ENCODE measurements around the gene DR1.
"Not testable (repeated sequence)": the region's sequence is repeated elsewhere in the genome, so short reads cannot be mapped to it uniquely, and the experiment has no call there.

The DR1 gene

GRCh38 chr1:93344484-93344883, 1.2 kb upstream of the DR1 start:
- peak overlapping the region; percentile 90 for H3K4me3 ChIP-seq (ENCODE audit: extremely low read depth, insufficient read depth, low read length, poor library complexity, severe bottlenecking)
- WGBS, 2 experiments (ENCODE audit: insufficient coverage in 2 of 2): 100% methylated on average over 2 of the region's 6 CpGs

GRCh38 chr1:93344886-93345632, 648 bp upstream of the DR1 start:
- no peaks in the 10 kb centered on the region for H3K9me3 ChIP-seq (ENCODE audit: control insufficient read depth, low read length)
- H3K4me3 ChIP-seq (ENCODE audit: extremely low read depth, insufficient read depth, low read length, poor library complexity, severe bottlenecking): peak overlapping the region; percentile 90
- H3K27ac ChIP-seq (ENCODE audit: low read depth, low read length, severe bottlenecking): peak overlapping the region; percentile 95
- 26 to 80% methylated on average over 1 to 6 of the region's 12 CpGs for WGBS, 2 experiments (ENCODE audit: insufficient coverage in 2 of 2)
- H3K36me3 ChIP-seq (ENCODE audit: control insufficient read depth, insufficient read depth, low read length): no peaks in the 10 kb centered on the region
- H3K4me1 ChIP-seq (ENCODE audit: control insufficient read depth, insufficient read depth, low read length, poor library complexity, severe bottlenecking): peaks cover 6% of the 10 kb centered on the region

More at GRCh38 chr1:93344484-93344883, 1.2 kb upstream of the DR1 start:
- no peaks in the 10 kb centered on the region for H3K36me3 ChIP-seq (ENCODE audit: control insufficient read depth, insufficient read depth, low read length)
- no peak overlapping the region for H3K27ac ChIP-seq (ENCODE audit: low read depth, low read length, severe bottlenecking)
- H3K4me1 ChIP-seq (ENCODE audit: control insufficient read depth, insufficient read depth, low read length, poor library complexity, severe bottlenecking): peaks cover 6% of the 10 kb centered on the region
- no peaks in the 10 kb centered on the region for H3K9me3 ChIP-seq (ENCODE audit: control insufficient read depth, low read length)

- Histone ChIP-seq H3K27ac (ENCODE audit: low read depth, low read length, severe bottlenecking) (peak overlapping the region; percentile 95), H3K4me3 (ENCODE audit: extremely low read depth, insufficient read depth, low read length, poor library complexity, severe bottlenecking) (peak overlapping the region; percentile 90), H3K4me1 (ENCODE audit: control insufficient read depth, insufficient read depth, low read length, poor library complexity, severe bottlenecking) (no peaks in the 10 kb centered on the region), H3K9me3 (ENCODE audit: control insufficient read depth, low read length) (no peaks in the 10 kb centered on the region), H3K36me3 (ENCODE audit: control insufficient read depth, insufficient read depth, low read length) (no peaks in the 10 kb centered on the region)
- 0 to 4% methylated on average over 10 to 13 of the region's 22 CpGs for WGBS, 2 experiments (ENCODE audit: insufficient coverage in 2 of 2)
Observed at GRCh38 chr1:93346421-93346993, 800 bp downstream of the DR1 start.

GRCh38 chr1:93347334-93347899, 1.7 kb downstream of the DR1 start:
- peak overlapping the region; percentile 90 for H3K4me3 ChIP-seq (ENCODE audit: extremely low read depth, insufficient read depth, low read length, poor library complexity, severe bottlenecking)
- H3K9me3 ChIP-seq (ENCODE audit: control insufficient read depth, low read length): no peaks in the 10 kb centered on the region
- no peak overlapping the region for H3K27ac ChIP-seq (ENCODE audit: low read depth, low read length, severe bottlenecking)
- H3K4me1 ChIP-seq (ENCODE audit: control insufficient read depth, insufficient read depth, low read length, poor library complexity, severe bottlenecking): no peaks in the 10 kb centered on the region
- 0% methylated on average over 4 of the region's 12 CpGs; no CpG with 5 or more reads in 1 of the 2 experiments for WGBS, 2 experiments (ENCODE audit: insufficient coverage in 2 of 2)
- no peaks in the 10 kb centered on the region for H3K36me3 ChIP-seq (ENCODE audit: control insufficient read depth, insufficient read depth, low read length)

GRCh38 chr1:93348104-93348728, 2.5 kb downstream of the DR1 start:
- no peaks in the 10 kb centered on the region for H3K9me3 ChIP-seq (ENCODE audit: control insufficient read depth, low read length)
- H3K27ac ChIP-seq (ENCODE audit: low read depth, low read length, severe bottlenecking): no peak overlapping the region
- no peaks in the 10 kb centered on the region for H3K4me1 ChIP-seq (ENCODE audit: control insufficient read depth, insufficient read depth, low read length, poor library complexity, severe bottlenecking)
- no CpG with 5 or more reads among the region's 2 CpGs for WGBS, 2 experiments (ENCODE audit: insufficient coverage in 2 of 2)
- H3K36me3 ChIP-seq (ENCODE audit: control insufficient read depth, insufficient read depth, low read length): peaks cover 7% of the 10 kb centered on the region
- H3K4me3 ChIP-seq (ENCODE audit: extremely low read depth, insufficient read depth, low read length, poor library complexity, severe bottlenecking): peak overlapping the region; percentile 90

GRCh38 chr1:93349231-93350135, 3.8 kb downstream of the DR1 start:
- Histone ChIP-seq H3K4me3 (ENCODE audit: extremely low read depth, insufficient read depth, low read length, poor library complexity, severe bottlenecking) (peak overlapping the region; percentile 16), H3K4me1 (ENCODE audit: control insufficient read depth, insufficient read depth, low read length, poor library complexity, severe bottlenecking) (no peaks in the 10 kb centered on the region), H3K36me3 (ENCODE audit: control insufficient read depth, insufficient read depth, low read length) (peaks cover 16% of the 10 kb centered on the region), H3K27ac (ENCODE audit: low read depth, low read length, severe bottlenecking) (no peak overlapping the region), H3K9me3 (ENCODE audit: control insufficient read depth, low read length) (no peaks in the 10 kb centered on the region)
- WGBS, 2 experiments (ENCODE audit: insufficient coverage in 2 of 2): 60 to 93% methylated on average over 1 to 3 of the region's 7 CpGs

GRCh38 chr1:93350322-93350721, 4.6 kb downstream of the DR1 start:
- H3K4me3 ChIP-seq (ENCODE audit: extremely low read depth, insufficient read depth, low read length, poor library complexity, severe bottlenecking): no peak overlapping the region

GRCh38 chr1:93350875-93351274, 5.2 kb downstream of the DR1 start:
- Histone ChIP-seq H3K4me3 (ENCODE audit: extremely low read depth, insufficient read depth, low read length, poor library complexity, severe bottlenecking) (no peak overlapping the region), H3K36me3 (ENCODE audit: control insufficient read depth, insufficient read depth, low read length) (peaks cover 30% of the 10 kb centered on the region), H3K4me1 (ENCODE audit: control insufficient read depth, insufficient read depth, low read length, poor library complexity, severe bottlenecking) (no peaks in the 10 kb centered on the region), H3K27ac (ENCODE audit: low read depth, low read length, severe bottlenecking) (no peak overlapping the region), H3K9me3 (ENCODE audit: control insufficient read depth, low read length) (no peaks in the 10 kb centered on the region)
- WGBS, 2 experiments (ENCODE audit: insufficient coverage in 2 of 2): no CpG with 5 or more reads among the region's 1 CpG

More at GRCh38 chr1:93350322-93350721, 4.6 kb downstream of the DR1 start:
- Histone ChIP-seq H3K36me3 (ENCODE audit: control insufficient read depth, insufficient read depth, low read length) (peaks cover 24% of the 10 kb centered on the region), H3K9me3 (ENCODE audit: control insufficient read depth, low read length) (no peaks in the 10 kb centered on the region), H3K27ac (ENCODE audit: low read depth, low read length, severe bottlenecking) (no peak overlapping the region), H3K4me1 (ENCODE audit: control insufficient read depth, insufficient read depth, low read length, poor library complexity, severe bottlenecking) (no peaks in the 10 kb centered on the region)
- no CpG with 5 or more reads among the region's 1 CpG for WGBS, 2 experiments (ENCODE audit: insufficient coverage in 2 of 2)

GRCh38 chr1:93351346-93351745, 5.6 kb downstream of the DR1 start:
- not testable (repeated sequence) for H3K4me1 ChIP-seq (ENCODE audit: control insufficient read depth, insufficient read depth, low read length, poor library complexity, severe bottlenecking); H3K9me3 ChIP-seq (ENCODE audit: control insufficient read depth, low read length); H3K27ac ChIP-seq (ENCODE audit: low read depth, low read length, severe bottlenecking); H3K4me3 ChIP-seq (ENCODE audit: extremely low read depth, insufficient read depth, low read length, poor library complexity, severe bottlenecking)
- WGBS, 2 experiments (ENCODE audit: insufficient coverage in 2 of 2): 93 to 95% methylated on average over 4 to 6 of the region's 7 CpGs
- H3K36me3 ChIP-seq (ENCODE audit: control insufficient read depth, insufficient read depth, low read length): peaks cover 34% of the 10 kb centered on the region

GRCh38 chr1:93352376-93352775, 6.7 kb downstream of the DR1 start:
- Histone ChIP-seq H3K4me1 (ENCODE audit: control insufficient read depth, insufficient read depth, low read length, poor library complexity, severe bottlenecking) (no peaks in the 10 kb centered on the region), H3K36me3 (ENCODE audit: control insufficient read depth, insufficient read depth, low read length) (peaks cover 44% of the 10 kb centered on the region), H3K27ac (ENCODE audit: low read depth, low read length, severe bottlenecking) (no peak overlapping the region), H3K9me3 (ENCODE audit: control insufficient read depth, low read length) (no peaks in the 10 kb centered on the region), H3K4me3 (ENCODE audit: extremely low read depth, insufficient read depth, low read length, poor library complexity, severe bottlenecking) (no peak overlapping the region)
